Activated CD4-positive, alpha-beta T cell treated with anti-CD3 and anti-CD28 coated beads for 48 hours (primary cell): ENCODE results near the gene ERCC2.

ENCODE experiments used
- DNase-seq: peaks from one replicate; pipeline ENCODE4 v3.0.0-alpha.2; 2020

ERCC2 gene

DNA sequence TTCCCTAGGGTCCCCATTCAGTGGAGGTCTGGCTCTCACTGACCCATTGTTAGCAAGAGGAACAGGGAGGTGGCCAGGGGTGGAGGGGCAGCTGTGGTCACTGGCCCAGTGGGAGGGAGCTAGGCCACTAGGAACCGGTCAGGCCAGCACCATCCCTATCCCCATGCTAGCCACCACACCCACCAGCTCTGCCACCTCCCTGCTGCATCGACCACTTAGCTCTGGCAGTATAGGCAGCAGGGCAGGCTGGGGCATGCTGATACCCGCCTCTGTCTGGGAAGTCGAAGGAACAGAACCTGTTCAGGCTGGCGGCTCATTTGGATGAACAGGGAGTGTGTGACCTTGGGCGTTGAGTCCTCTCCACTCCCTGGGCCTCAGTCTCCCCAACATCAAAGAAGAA is 29.8 kb upstream of the ERCC2 start:
- DNase-seq, result no peak

DNA sequence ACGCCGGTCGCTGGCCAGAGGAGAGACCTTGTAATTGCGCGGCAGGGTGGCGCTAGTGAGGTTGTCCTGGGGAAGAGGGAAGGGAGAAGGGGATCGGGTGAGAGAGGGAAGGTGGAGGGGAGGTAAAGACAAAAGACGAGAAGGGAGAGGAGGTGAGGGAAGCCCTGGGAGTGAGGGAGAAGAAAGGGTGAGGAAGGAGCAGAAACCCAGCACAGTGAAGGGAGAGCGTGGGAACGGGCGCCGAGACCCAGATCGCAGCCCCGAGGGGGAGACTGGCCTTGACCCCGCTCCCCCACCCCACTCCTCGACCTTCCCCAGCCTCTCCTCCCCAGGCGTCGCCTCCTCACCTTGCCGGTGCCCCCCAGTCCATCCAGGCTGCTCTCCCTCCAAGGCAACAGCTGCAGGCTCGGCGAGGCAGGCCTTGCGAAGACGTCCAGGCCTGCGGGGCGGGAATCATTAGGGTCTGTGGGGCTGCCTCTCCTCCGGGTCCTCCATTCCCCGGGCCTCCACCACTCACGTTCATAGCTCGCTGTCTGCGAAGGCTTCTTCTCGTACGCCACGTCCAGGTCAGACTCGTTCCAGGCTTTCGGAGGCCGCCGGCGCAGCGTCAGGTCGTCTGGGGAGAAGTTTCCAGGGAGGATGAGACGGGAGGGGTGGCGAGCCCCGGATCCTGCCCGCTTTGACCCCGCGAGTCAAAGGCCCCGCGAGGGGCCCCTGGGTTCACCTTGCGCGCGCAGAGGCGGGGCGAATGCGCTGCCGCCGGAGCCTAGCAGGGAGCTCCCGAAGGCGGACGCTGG is 25.6 kb upstream of the ERCC2 start:
- DNase-seq, result no peak

- no peak for DNase-seq
Measured at GRCh38 chr19:45391871-45392665, 21.7 kb upstream of the ERCC2 start.

DNA sequence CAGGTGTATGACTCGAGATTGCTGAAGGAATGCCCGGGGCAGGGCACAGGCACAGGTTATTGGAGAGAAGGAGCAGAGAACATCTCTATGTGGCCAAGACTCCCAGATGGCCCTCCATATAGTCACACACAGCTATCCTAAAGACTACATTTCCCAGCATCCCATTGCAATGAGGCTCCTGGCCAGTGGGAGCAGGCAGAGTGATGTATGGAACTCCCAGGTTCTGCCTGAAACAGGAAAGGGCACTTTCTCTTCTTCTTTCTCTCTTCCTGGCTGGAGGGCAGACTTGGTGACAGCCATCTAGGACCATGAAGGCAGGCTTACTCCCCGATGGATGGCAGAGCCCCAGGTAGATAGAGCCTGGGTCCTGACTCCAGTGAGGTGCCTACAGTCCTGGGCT is 21.0 kb upstream of the ERCC2 start:
- DNase-seq, result no peak

GRCh38 chr19:45385392-45386221 is 15.2 kb upstream of the ERCC2 start:
- no peak for DNase-seq

GRCh38 chr19:45382426-45382825 is 12.1 kb upstream of the ERCC2 start:
- DNase-seq, result no peak

DNA sequence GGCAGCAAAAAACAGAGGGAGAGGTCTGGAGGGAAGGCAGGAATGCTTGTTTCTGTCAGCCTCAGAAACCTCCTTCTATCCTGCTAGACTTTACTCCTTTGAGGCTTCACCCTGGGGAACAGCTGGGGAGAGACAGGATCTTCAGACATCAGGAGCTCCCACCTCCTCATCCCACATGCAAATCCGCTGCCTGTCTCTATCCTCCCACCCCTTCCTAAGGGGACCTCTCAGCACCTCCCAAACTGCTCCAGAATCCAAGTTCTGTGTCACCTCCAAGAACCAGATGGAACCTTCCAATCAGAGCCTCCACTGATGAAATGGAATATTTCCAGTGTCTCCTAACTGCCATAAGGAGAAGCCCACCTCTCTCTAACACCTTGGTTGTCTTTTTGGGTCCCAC is 9.7 kb upstream of the ERCC2 start:
- no peak for DNase-seq

DNA sequence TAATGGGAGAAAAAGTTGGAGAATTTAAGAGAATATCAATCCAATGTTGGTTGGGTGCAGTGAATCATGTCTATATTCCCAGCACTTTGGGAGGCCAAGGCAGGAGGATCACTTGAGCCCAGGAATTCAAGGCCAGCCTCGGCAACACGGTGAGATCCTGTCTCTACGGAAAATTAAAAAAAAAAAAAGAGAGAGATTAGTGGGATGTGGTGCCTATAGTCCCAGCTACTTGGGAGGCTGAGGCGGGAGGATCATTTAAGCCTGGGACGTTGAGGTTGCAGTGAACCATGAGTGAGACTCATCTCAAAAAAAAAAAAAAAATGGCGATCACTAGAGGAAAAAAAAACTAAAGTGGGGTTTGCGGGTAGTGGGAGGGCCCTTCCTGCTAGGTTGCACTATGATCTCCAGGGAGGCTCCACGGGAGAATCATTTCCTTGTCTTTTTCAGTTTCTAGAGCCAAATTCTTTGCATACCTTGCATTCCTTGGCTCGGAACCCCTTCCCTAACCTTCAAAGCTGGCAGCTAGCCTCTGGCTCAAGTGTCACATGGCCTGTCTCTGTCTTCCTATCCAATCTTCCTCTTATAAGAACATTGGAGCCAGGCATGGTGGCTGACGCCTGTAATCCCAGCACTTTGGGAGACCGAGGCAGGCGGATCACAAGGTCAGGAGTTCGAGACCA is 5.8 kb upstream of the ERCC2 start:
- DNase-seq, result no peak

DNA sequence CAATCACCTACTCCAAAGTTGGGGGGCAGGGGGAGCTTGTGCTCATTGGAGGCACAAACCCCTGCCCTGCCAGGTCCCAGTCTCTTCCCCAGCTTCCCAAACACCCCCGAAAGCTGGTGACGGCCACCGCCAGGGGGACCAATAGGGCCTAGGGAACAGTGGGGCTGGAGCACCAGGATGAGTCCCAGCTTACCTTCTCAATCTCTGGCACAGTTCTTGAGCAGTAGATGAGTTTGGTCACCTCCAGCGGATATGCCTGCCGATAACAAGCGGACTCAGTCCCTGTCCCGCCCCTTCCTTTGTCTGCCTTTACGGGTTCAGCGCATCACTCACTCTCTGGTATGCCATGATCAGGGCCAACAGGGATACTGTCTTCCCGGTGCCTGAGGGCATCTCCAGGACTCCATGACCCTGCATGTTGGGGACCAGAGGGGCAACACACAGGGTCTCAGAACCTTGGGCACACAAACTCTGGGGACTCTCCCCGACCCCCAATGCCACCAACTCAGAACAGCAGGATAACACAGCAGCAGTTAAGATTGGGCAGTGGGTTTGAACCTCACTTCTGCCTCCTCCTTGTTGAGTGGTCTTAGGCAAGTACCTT is 1.5 kb downstream of the ERCC2 start:
- no peak for DNase-seq

GRCh38 chr19:45368127-45368526 is 2.2 kb downstream of the ERCC2 start:
- DNase-seq, result no peak

GRCh38 chr19:45364696-45365095 is 5.7 kb downstream of the ERCC2 start:
- DNase-seq, result no peak

DNA sequence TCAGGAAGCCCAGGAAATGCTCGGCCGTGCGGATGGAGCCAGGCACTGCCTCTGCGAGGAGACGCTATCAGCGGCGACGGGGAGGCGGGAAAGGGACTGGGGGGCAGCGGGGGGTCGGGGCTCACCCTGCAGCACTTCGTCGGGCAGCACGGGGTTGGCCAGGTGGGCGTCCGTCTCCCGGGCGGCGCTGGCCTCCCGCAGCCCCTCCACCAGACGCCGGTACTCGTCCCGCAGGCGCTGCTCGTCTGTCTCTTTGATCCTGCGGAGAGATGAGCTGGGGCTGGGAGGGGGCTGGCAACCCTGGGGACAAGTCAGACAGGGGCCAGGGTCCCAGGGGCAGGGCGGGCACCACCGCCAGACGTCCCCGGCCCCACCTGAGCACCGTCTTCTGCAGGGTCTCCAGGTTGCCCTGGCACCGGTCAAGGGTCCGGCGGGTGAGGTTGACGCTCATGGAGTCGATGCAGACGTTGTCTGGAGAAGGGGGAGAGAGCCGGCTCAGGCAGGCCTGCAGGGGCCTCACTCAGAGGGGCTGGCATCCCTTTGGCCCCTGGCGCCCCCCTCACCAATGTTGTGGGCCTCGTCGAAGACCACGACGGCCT is 6.4 kb downstream of the ERCC2 start:
- no peak for DNase-seq

- no peak for DNase-seq
Measured at GRCh38 chr19:45362291-45362690, 8.1 kb downstream of the ERCC2 start.

GRCh38 chr19:45361608-45362007 is 8.8 kb downstream of the ERCC2 start:
- no peak for DNase-seq

- DNase-seq, result no peak
Measured at GRCh38 chr19:45358213-45358792, 12.1 kb downstream of the ERCC2 start.

GRCh38 chr19:45357445-45357783 is 13.0 kb downstream of the ERCC2 start:
- DNase-seq, result no peak

DNA sequence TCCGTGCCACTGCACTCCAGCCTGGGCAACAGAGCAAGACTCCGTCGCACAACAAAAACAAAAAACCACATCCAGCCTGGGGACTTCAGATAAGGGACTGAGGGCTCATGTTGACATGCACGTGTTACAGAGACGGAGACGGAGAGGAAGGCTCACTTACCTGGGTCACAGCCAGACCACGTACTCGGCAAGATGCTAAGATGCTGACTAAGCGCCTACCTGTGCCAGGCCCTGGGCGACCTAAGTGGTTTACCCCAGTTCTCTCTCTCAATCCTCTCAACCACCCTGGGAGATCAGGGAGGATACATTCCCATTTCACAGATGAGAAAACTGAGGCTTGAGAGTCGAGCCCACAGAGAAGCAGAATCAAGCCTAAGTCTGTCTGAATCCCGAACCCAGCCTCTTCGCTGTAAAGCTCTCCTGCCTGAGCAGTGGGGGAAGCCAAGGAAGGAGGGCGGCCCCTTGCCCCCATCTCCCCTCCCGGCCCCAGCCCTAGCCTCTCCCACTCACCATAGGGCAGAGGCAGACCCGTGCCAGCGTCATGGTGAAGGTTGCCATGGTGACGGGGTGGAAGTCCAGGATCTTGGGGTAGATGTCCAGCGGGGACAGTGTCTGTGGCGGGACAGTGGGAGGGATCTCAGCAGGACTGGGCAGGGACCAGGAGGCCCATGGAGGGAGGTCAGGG is 13.5 kb downstream of the ERCC2 start:
- no peak for DNase-seq

GRCh38 chr19:45355910-45356309 is 14.5 kb downstream of the ERCC2 start:
- no peak for DNase-seq

GRCh38 chr19:45355402-45355801 is 15.0 kb downstream of the ERCC2 start:
- no peak for DNase-seq

DNA sequence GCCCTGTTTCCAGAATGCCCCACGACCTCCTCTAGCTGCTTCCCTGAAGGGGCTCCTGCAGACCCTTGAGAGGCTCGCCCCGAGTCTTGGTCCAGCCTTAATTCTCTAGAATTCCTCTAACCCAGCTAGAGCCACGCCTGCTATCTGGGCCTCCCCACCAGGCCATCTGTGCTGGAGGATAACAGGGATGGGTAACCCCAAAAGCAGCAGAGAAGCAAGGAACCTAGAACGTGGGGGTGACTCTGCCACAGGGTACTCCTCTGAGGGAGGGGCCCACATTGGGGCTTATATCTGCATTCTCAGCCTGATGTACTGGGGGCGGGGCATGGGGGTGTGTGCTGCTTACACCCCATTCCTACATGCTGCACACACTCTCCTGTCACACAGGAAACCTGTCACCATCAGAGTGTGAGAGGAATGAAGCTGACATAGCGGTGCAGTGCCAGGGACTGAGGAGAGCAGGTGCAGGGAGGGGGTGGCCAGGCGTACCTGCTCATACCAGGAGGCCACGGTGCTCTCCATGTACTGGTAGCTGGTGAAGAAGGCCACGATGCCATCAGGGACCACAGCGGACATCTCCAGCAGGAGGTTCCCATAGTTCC is 16.0 kb downstream of the ERCC2 start:
- no peak for DNase-seq
